Measurements from ENCODE around the gene C10orf53. TPM values are rescaled to one million over a fixed set of nuclear protein-coding genes. Genes with fewer than 3 reads are reported as not detected.
A peak's percentile ranks its signal among the peaks of the same experiment; 100 is the strongest.

The C10orf53 gene
- total and polyA plus RNA-seq, 2 experiments from 2014 or later, result not detected

GRCh38 chr10:49657606-49658005 is 21.8 kb upstream of the C10orf53 start:
- Histone ChIP-seq H3K4me1 (ENCODE audit: insufficient read depth) (peaks cover 3% of the 10 kb centered on the region), H3K36me3 (replicated peaks; ENCODE audit: insufficient read depth, low read depth) (no peaks in the 10 kb centered on the region), H3K9me2 (replicated peaks; ENCODE audit: insufficient read depth) (no peaks in the 10 kb centered on the region), H3K9me3 (ENCODE audit: low read depth) (no peaks in the 10 kb centered on the region), H3K4me3 (no peak overlapping the region), H2AFZ (no peak overlapping the region), H3K4me2 (no peak overlapping the region), H3K79me2 (no peaks in the 10 kb centered on the region), H3K27ac (no peak overlapping the region), H3K27me3 (no peaks in the 10 kb centered on the region), H4K20me1 (ENCODE audit: insufficient read depth, poor library complexity, severe bottlenecking) (no peaks in the 10 kb centered on the region)
- WGBS (ENCODE audit: low lambda C conversion rate, missing lambda C conversion rate), result 94% methylated on average over 1 of the region's 1 CpG
- TF ChIP-seq CTCF (IDR thresholded peaks at IDR 0.05; ENCODE audit: poor library complexity) (no peak), EZH2 (IDR thresholded peaks at IDR 0.05; ENCODE audit: borderline replicate concordance) (no peak), EZH2phosphoT487 (IDR thresholded peaks at IDR 0.05; ENCODE audit: low read depth, severe bottlenecking, unreplicated experiment) (no peak)
- no peak for DNase-seq (ENCODE audit: low spot score)

- Histone ChIP-seq H3K4me2 (no peak overlapping the region), H3K4me3 (no peak overlapping the region), H4K20me1 (ENCODE audit: insufficient read depth, poor library complexity, severe bottlenecking) (no peaks in the 10 kb centered on the region), H3K36me3 (replicated peaks; ENCODE audit: insufficient read depth, low read depth) (no peaks in the 10 kb centered on the region), H3K27me3 (no peaks in the 10 kb centered on the region), H3K4me1 (ENCODE audit: insufficient read depth) (no peaks in the 10 kb centered on the region), H3K9me3 (ENCODE audit: low read depth) (no peaks in the 10 kb centered on the region), H3K9me2 (replicated peaks; ENCODE audit: insufficient read depth) (no peaks in the 10 kb centered on the region), H2AFZ (no peak overlapping the region), H3K27ac (no peak overlapping the region), H3K79me2 (no peaks in the 10 kb centered on the region)
- TF ChIP-seq CTCF (IDR thresholded peaks at IDR 0.05; ENCODE audit: poor library complexity) (no peak), EZH2 (IDR thresholded peaks at IDR 0.05; ENCODE audit: borderline replicate concordance) (no peak), EZH2phosphoT487 (IDR thresholded peaks at IDR 0.05; ENCODE audit: low read depth, severe bottlenecking, unreplicated experiment) (no peak)
- DNase-seq (ENCODE audit: low spot score), result peak; percentile 29
- WGBS (ENCODE audit: low lambda C conversion rate, missing lambda C conversion rate), result 44% methylated on average over 8 of the region's 8 CpGs
These were observed 18.2 kb upstream of the C10orf53 start for GRCh38 chr10:49661140-49661856.

GRCh38 chr10:49662169-49662830 is 17.2 kb upstream of the C10orf53 start:
- no peak for TF ChIP-seq EZH2phosphoT487 (IDR thresholded peaks at IDR 0.05; ENCODE audit: low read depth, severe bottlenecking, unreplicated experiment)
- TF ChIP-seq EZH2 (IDR thresholded peaks at IDR 0.05; ENCODE audit: borderline replicate concordance), result no peak
- TF ChIP-seq CTCF (IDR thresholded peaks at IDR 0.05; ENCODE audit: poor library complexity), result no peak
- no peak overlapping the region for H3K27ac ChIP-seq
- no peak for DNase-seq (ENCODE audit: low spot score)
- no peaks in the 10 kb centered on the region for H3K79me2 ChIP-seq
- H3K4me2 ChIP-seq, result no peak overlapping the region
- H3K36me3 ChIP-seq (replicated peaks; ENCODE audit: insufficient read depth, low read depth), result no peaks in the 10 kb centered on the region
- no peaks in the 10 kb centered on the region for H4K20me1 ChIP-seq (ENCODE audit: insufficient read depth, poor library complexity, severe bottlenecking)
- WGBS (ENCODE audit: low lambda C conversion rate, missing lambda C conversion rate), result 91% methylated on average over 15 of the region's 15 CpGs
- no peaks in the 10 kb centered on the region for H3K27me3 ChIP-seq
- H3K9me3 ChIP-seq (ENCODE audit: low read depth), result no peaks in the 10 kb centered on the region
- H2AFZ ChIP-seq, result no peak overlapping the region
- no peak overlapping the region for H3K4me3 ChIP-seq
- no peaks in the 10 kb centered on the region for H3K4me1 ChIP-seq (ENCODE audit: insufficient read depth)
- no peaks in the 10 kb centered on the region for H3K9me2 ChIP-seq (replicated peaks; ENCODE audit: insufficient read depth)

Measured in hepatocyte (in vitro differentiated cells).